Ramos (cell line): ENCODE results near the gene MRPS2.
"Not testable (repeated sequence)": the region's sequence is repeated elsewhere in the genome, so short reads cannot be mapped to it uniquely, and the experiment has no call there.

Experiments
- in situ Hi-C: fragments of 300-500 bp; cut with MboI; formaldehyde crosslinking; loops from one replicate; pipeline ENCODE4 v1.14.3; 2022; ENCODE audit warnings: low sequenced_read_pairs; ENCODE audit not compliant: unreplicated experiment

MRPS2 gene

DNA sequence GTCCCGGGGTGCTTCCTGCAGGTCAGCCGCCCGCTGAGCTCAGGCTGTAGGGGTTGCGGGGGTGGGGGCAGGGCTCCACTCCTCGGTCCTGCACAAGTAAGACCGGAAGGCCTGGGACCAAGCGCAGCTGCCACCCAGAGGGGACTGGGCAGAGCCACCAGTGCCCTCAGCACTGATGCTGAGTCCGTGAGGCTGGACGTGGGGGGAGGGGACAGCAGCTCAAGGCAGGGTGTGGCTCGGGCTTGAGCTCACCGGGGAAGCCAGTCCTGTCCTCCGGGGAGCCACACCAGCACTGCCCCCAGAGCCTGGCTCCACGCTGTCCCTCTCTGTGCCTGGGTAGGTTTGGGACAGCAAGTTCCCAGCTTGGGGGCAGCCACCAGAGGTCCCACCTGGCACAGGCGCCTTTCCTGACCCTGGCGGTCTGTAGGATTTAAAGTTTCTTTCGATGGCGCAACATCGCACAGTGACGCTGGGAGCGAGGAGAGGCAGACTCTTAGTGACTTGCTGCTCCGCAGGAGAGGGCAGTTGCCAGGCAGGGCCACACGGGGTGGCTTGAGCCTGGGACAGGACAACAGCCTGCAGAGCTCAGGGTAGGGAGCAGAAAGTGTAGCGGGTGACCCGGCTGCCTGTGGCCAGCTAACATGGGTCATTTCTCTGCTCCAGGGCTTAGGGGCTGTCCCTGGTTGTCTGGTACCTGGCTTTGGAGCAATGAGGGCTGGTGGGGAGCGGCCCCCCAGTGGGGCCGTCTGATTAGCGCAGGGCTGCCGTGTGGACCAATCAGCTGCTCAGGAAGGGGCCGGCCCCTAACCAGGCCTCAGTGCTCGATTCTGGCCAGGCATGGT is 26.5 kb downstream of the MRPS2 start:
- in situ Hi-C loops: no loop called here

DNA sequence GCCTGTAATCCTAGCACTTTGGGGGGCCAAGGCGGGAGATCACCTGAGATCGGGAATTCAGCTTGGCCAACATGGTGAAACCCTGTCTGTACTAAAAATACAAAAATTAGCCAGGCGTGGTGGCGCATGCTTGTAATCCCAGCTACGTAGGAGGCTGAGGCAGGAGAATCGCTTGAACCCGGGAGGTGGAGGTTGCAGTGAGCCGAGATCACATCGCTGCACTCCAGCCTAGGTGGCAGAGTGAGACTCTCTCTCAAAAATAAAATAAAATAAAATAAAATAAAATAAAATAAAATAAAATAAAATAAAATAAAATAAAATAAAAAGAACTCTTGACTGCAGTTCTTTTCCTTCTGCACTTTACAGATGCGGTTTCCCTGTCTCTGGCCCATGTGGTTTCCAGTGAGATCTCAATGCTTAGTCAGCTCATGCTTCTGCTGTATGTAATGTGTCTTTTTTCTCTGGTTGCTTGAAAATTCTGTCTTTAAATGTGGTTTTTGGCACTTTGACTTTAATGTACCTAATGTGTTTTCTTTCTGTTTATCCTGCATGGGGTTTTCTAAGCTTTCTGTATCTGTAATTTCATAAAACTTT is 28.5 kb downstream of the MRPS2 start:
- in situ Hi-C loops: not testable (repeated sequence)

GRCh38 chr9:135530146-135530545 is 29.7 kb downstream of the MRPS2 start:
- in situ Hi-C loops: no loop called here

DNA sequence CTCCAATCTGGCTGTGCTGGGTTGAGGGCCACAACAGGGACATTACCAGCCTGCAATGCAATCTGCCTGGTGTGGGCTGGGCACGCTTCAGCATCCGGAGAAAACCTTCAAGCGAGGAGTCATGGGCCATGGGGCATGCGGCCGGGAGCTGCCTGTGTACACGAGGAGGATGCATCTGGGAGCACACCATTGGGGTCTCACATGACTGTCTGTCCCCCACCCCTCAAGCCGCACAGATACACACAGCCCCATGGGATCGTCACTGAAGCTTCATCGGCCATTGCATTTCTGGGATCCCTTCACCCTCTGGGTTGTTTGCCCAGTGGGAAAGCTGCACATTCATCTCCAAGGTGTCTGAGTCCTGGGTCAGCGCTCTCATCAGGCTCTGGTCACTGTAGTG is 30.6 kb downstream of the MRPS2 start:
- in situ Hi-C loops: no loop called here

DNA sequence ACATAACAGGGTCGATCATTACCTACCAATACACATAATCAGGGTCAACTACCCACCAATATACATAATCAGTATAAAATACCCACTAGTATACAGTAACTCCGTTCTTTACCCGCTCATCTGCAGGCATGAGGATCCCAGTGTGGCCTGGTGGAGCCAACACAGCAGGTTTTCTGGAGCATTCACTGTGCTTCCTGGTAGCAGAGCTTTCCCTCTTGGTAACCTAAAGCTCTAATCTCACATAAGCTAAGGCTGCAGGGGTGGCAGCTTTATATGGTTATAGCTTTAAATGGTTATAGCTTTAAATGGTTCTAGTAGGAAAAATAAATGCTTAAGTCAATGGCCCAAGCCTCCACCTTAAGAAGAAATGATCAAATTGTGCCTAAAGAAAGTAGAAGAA is 32.6 kb downstream of the MRPS2 start:
- in situ Hi-C loops: no loop called here

DNA sequence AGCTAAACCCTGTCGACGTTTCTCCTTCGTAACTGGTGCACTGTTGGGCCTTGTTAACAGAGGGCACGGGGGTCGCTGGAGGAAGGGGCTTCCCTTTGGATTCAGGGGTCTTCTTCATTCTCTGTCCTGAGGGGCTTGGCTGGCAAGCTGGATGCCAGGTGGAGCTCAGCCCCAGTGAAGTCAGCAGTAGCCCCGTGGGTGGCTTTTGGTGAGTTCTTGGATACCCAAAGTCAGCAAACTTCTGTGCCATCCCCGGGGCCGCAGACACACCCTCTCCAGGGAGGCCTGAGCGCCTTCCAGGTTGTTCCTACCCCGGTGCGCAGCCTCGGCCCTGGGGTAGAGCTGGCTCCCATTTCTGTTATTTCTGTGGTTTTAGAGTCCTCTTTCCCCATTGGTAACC is 33.2 kb downstream of the MRPS2 start:
- in situ Hi-C loops: no loop called here

GRCh38 chr9:135534192-135534711 is 33.8 kb downstream of the MRPS2 start:
- in situ Hi-C loops: not testable (repeated sequence)

- in situ Hi-C loops: not testable (repeated sequence)
Observed at GRCh38 chr9:135534826-135535225, 34.3 kb downstream of the MRPS2 start.

DNA sequence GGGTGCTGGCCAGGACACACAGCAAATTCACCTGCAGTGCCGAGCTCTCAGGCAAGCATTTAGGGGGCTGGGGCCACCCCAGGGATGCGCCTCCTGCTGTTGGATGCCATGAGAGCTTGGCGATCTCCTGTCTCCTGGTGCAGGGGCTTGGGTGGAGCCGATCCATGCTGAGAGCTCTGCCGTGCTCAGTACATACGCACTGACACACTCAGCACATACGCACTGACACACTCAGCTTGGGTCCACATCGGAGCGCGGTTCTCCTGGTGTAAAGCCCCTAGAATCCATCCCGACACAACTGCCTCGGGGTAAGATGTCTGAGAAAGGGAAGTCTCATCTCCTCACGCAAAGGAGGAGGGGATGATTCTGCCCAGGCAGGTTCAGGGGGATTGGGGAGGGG is 35.1 kb downstream of the MRPS2 start:
- in situ Hi-C loops: not testable (repeated sequence)

GRCh38 chr9:135536216-135536615 is 35.7 kb downstream of the MRPS2 start:
- in situ Hi-C loops: no loop called here

- in situ Hi-C loops: not testable (repeated sequence)
Observed at GRCh38 chr9:135543262-135543894, 42.9 kb downstream of the MRPS2 start.

GRCh38 chr9:135544981-135545635 is 44.6 kb downstream of the MRPS2 start:
- in situ Hi-C loops: no loop called here

DNA sequence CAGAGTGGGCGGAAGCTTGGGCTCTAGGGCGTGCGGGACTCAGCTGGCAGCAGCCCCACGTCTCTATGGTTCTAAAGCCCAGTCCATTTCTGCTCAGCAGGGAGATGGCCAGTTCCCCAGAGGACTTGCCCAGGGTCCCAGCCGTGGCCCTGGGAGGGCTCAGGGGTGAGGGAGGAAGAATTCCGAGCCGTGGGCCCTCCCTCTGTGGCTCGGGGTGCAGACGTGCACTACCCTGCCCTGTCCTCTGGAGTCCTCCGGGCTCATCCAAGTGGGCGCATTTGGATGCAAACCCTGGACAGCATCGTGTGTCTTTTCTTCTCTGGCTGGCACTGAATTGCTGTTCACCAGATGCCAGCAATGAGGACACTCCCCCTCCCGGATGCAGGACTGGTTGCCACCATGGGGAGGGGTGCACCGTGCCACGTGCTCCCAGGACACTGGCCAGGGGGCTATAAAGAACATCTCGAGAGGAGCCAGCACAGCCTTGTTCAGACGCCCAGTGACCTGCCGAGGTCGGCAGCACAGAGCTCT is 45.2 kb downstream of the MRPS2 start, which contains the start of gene OBP2A:
TSS of gene OBP2A (plus strand) at position 481 of the 531 bp plus-strand sequence. CDS start 55 bp downstream, outside the sequence.
- in situ Hi-C loops: not testable (repeated sequence)

DNA sequence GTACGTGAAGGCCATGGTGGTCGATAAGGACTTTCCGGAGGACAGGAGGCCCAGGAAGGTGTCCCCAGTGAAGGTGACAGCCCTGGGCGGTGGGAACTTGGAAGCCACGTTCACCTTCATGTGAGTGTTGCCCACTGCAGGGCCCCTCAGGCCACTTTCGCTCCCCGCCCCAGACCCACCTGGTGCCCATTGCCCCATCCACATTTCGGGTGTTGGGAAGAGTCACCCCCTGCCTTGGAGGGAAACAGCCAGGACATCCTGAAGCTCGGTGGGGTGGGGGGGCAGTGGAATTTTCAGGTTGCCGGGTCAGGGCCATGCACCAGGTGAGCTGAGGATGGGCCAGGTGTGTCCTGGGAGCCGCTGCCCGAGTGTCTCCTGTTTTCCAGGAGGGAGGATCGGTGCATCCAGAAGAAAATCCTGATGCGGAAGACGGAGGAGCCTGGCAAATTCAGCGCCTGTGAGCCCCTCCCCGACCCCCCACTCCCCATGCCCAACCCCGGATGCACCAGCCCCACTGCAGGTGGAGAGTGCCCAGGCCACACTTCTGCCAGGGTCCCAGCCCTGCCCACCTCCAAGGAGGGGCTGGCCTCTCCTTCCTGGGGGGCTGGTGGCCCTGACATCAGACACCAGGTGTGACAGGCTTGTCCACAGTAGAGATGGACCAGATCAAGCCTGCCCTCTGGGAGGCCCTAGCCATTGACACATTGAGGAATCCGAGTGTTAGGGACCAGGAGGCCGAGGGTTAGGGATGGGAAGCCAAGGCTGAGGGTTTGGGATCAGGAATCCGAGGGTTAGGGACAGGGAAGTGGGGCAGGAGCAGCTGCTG is 46.5 kb downstream of the MRPS2 start:
- in situ Hi-C loops: not testable (repeated sequence)

DNA sequence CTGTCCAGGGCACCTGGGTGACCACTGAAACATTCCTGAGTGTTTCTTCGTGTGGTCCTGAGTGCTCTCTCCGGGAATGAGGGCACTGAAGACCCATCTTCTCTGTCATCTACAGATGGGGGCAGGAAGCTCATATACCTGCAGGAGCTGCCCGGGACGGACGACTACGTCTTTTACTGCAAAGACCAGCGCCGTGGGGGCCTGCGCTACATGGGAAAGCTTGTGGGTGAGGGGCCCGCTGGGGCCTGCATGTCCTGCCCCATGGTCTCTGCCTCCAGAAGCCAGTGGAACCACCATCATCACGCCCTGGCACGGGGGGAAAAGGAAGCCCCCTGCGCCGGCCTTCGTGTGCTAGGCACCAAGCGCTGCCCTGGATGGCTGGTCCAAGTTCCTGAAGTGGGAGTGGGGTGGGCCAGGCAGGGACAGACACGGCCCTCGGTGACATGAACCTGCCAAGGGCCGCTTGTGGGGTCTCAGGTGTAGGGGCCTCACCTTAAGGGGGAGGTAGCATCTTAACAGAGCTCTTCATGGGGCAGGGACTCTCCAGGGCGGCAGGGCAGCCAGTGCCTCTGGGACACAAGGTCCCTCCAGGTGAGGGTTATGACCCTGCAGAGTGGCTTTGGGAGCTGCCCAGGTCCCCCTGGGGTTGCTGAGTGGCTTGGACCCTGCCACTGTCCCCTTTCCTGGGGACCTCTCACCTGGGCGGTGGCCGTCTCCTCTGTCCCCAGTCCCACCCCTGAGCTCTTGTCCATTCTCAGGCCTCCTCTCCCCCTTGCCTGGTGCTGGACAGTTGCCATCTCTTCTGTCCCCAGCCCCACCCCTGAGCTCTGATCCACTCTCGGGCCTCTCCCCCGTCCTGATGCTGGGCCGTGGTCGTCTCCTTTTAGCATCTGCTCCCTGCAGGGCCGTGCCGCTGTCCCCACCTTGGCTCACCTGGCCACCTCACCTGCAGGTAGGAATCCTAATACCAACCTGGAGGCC is 47.6 kb downstream of the MRPS2 start:
- in situ Hi-C loops: no loop called here

GRCh38 chr9:135549478-135550343 is 49.2 kb downstream of the MRPS2 start:
- in situ Hi-C loops: not testable (repeated sequence)

- in situ Hi-C loops: no loop called here
Observed at GRCh38 chr9:135550344-135550918, 49.9 kb downstream of the MRPS2 start.
